GM19238 (cell line): ENCODE results near the gene TEFM.
"Not testable (repeated sequence)": the region's sequence is repeated elsewhere in the genome, so short reads cannot be mapped to it uniquely, and the experiment has no call there.

Experiments used
- DNase-seq: peaks from one replicate; pipeline ENCODE4 v3.0.0; 2011; ENCODE audit warnings: low spot score; ENCODE audit not compliant: insufficient read length

The TEFM gene

DNA sequence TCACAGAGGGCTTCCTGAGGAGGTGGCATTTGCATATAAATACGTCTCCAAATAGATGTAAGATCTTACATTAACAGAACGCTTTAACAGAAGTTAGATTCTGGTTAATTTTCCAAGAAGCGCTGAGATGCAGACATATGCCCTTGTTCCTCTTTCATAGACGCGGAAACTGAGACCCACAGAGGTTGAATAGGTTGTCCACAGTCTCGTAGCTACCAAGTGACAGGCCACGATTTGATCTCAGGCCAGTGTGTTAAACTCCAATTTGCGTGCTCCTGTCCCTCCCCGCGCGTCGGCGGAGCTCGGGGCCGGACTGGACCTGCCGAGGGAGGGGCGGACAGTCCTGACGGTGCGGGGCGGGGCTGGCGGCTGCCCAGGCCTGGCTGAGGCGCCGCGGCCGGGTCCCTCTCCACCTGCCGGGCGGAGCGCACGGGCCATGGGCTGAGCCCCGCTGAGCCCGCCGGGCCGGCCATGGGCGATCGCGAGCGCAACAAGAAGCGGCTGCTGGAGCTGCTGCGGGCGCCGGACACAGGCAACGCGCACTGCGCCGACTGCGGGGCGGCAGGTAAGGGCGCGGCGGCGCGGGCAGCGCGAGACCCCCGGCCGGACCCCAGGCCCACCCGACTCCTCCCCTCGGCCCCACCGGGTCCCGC, 15.6 kb upstream of the TEFM start, which contains the start of gene ADAP2:
Gene ADAP2 (plus strand): TSS at position 402 of the 653 bp plus-strand sequence. CDS start 70 bp downstream, at position 472.
- DNase-seq, result no peak

DNA sequence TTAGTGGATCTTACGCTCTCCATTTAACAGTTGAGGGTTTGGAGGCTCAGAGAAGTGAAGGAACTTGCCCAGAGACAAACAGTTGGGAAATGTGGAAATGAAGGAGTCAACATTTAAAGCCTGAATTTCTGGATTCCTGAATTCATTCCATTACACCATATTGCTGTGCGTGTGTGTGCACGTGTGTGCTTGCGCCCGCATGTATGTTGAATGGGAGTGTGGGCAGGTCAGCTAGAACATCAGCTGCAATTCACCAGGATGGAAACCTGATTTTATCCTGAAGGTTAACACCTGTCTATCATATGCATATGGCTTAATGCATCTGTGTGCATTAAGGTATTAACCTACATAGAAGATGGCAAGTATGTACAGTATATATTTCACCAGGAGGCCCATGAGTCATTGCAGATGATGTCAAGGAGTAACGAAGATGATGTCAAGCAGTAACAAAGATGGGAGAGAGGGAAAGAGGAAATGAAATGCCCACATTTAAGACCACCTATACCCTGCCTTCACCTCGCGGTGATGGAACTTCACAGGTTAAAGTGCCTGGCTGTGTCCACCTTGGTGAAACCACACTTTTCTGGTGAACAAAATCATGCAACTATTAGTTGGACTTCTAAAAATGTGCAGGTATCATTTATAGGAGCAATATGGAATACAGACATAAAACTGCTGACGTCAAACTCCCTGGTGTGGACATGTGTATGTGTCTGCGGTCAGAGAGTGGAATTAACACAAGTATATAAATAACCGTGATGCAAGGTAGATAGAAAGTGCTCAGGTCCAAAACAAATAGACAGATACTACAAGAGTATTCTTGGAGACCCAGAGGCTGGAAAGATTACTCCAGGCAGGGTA, 14.9 kb upstream of the TEFM start:
- no peak for DNase-seq

DNA sequence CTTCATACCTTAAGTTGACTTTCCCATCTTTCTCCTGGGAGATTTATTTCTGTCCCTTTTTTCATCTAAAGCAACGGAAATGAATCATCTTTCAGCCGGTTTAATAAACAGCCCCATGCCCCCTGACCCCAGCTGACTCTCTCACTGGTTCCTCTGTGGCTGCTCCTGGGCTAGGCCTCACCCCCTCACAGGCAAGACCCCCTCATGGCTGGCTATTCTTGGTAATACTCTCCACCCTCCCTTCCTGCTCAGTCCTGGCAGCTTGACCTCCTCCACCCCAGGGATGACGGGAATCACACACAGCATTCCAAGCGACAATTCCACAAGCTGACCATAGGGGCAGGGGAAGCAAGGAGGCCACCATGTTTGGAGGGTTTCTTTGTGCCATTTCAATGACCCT, 14.2 kb upstream of the TEFM start:
- no peak for DNase-seq

DNA sequence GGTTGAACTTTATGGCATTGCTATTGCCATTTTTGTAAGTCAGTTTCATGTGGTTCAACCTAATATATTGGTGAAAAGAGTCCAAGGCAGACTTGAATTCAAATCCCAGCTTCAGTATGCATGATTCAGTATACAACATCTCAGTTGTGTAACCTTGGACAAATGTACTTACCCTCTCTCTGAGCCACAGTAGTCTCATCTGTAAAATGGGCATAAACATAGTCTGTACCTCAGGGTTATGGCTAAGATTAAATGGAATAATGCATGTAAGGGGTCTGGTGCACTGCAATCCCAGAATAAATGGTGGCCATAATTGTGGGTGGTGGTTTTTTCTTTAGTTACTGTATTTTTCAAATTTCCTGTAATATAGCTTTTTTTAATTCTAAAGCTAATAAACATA, 11.0 kb upstream of the TEFM start:
- DNase-seq, result no peak

DNA sequence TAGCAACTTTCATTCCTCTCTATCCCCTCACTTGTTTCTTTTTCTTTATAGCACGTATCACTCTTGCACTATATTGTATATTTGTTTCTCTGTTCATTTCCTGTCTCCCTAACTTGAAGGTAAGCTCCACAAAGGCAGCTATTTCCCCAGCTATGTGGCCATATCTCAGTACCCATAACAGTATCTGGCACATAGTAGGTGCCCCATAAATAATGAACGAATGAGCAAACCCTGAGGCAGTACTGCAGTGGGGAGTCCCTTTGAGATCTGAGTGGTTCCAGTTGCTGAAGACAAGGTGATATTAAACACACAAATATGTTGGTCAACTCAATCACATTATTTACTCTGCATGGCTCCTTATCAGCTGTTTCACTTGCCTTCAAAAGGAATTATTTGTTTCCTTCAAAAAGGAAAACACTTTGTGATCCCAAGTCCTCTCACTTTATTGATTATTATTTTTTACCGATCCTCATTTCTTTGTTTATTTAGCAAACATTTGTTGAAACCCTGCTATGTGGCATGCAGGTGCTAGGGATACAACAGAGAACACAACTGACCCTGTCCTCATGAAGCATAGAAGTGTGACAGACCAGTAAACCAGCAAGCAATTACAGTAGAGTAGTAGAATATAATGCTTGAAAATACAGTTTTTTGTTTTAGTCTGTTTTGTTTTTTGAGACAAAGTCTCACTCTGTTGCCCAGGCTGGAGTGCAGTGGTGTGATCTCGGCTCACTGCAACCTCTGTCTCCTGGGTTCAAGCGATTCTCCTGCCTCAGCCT, 10.0 kb upstream of the TEFM start:
- DNase-seq, result no peak

DNA sequence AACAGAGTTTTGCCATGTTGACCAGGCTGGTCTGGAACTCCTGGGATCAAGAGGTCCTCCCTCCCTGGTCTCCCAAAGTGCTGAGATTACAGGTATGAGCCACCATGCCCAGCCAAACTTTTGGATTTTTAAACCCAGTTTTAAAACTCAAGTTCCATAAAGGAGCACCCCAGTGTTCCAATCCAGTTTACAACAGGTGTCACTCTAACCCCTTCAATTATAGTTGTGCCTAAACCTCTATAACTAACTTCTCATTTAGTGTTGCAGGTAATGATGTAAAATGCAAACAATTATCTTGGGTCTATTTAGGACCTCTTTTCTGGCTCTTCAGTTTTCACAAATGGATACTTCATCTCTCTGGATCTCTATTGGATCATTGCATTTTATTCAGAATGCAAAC, 7.9 kb upstream of the TEFM start:
- DNase-seq, result no peak

DNA sequence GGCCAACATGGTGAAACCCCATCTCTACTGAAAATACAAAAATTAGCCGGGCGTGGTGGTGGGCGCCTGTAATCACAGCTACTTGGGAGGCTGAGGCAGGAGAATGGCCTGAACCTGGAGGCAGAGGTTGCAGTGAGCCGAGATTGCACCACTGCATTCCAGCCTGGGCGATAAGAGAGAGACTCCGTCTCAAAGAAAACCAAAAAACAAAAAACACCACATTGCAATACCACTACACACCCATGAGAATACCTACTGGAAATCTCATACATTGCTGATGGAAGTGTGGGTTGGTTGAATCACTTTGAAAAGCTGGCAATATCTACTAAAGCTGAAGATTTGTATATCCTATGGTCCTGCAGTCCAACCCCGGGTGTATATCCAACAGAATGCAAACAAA, 4.1 kb upstream of the TEFM start:
- not testable (repeated sequence) for DNase-seq

DNA sequence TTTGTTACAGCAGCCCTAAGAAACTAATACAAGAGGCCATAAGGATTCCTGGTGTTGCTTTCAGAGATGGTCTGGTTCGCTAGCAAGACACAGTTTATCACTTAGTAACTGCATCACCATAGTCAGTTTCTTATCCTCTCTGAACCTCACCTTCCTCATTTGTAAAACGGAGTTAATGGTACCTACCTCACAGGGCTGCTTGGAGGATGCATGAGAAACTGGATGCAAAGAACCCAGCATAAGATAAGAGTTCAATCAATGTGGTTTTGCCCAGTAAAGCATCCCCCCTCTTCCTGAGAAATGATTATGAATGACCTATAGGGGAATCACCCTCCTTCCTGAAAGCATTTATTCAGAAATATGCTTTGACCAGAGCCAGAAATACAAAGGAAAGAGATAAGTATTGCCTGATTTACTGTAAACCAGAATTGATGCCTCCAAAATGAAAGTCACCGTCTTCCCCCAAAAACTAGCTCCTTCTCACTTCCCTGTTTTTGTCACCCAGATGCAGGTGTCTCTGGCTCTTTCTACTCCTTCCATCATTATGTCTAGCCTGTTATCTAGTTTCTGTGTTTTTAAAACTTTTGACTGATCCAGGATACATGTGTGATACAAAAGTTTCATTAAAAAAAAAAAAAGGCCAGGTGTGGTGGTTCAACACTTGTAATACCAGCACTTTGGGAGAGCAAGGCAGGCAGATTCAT, 2.8 kb upstream of the TEFM start:
- no peak for DNase-seq

DNA sequence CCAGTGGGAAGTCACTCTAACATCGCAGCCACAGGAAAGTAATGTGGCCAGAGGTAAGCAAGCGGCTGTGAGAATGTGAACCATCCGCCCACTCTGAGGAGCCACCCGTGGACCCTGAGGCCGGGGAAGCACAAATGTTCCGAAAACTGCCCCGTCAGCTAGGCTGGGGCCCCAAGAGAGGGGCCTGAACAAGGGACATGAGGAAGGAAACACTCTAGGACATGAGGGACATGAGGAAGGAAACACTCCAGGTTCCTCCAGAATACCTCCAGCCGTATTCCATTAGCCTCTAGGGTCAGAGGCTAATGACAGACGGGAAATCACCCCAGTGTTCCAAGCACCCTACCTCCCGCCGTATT, 317 bp downstream of the TEFM start:
- DNase-seq, result no peak

DNA sequence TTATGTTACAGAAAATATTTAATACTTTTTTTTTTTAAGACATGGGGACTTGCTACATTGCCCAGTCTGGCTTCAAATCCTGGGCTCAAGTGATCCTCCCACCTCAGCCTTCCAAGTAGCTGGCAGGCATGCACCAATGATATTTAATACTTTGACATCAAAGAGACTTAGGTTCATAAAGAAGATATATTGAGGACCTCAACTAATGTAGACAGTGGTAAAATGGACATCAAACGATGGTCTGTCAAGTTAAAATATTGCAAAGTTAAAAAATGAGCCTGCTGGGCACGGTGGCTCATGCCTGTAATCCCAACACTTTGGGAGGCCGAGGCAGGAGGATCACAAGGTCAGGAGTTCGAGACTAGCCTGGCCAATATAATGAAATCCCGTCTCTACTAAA, 8.7 kb downstream of the TEFM start:
- DNase-seq, result no peak

DNA sequence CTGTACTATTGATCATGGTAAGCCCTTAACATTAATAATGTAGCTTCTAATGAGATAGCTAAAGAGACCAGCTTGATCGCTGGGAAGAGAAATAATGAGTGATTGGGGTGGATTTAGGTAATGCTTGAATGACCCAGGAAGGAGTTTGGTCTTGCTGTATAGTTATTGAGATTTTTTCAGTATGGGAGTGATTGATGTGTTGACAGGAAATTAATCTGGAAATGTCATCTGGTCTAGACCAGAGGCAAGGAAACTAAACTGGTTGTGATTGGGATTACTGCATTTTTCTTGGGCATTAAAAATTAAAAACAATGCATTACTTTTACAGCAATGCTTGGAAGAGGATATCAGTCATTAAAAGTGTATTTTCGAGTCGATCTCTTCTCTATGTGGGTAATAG, 11.8 kb downstream of the TEFM start:
- no peak for DNase-seq

DNA sequence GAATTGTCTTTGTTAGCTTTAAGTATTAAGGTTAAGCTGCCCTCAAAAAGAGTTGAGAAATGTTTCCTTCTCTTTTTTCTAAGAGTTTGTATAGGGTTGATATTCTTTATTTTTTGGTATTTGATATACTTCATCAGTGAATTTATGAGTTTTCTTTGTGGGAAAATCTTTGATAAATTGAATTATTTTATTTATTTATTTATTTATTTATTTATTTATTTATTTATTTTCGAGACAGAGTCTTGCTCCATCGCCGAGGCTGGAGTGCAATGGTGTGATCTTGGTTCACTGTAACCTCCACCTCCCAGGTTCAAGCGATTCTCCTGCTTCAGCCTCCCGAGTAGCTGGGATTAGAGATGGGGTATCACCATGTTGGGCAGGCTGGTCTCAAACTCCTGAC, 19.9 kb downstream of the TEFM start:
- DNase-seq, result no peak

DNA sequence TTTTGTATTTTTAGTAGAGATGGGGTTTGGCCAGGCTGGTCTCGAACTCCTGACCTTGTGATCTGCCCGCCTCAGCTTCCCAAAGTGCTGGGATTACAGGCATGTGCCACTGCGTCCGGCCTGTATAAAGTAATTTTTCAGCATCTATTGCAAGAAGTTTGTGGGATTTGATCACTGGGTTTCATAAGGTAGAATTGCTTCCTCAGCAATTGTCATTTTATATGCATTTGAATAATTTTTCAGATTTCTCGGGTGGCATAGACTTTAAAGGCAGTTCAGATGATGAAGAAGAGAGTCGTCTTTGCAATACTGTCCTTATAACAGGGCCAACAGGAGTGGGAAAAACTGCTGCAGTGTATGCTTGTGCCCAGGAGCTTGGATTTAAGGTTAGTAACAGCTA, 37.0 kb downstream of the TEFM start:
- DNase-seq, result no peak

DNA sequence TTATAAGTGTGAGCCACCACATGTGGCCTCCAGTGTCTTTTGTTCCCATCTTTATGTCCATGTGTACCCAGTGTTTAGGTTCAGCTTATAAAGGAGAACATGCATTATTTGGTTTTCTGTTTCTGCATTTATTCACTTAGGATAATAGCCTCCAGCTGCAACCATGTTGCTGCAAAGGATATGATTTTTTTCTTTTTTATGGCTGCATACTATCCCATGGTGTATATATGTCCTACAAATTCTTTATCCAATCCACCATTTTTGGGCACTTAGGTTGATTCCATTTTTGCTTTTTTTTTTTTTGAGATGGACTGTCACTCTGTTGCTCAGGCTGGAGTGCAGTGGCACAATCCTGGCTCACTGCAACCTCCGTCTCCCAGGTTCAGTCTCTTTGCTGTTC, 41.4 kb downstream of the TEFM start:
- DNase-seq, result no peak

DNA sequence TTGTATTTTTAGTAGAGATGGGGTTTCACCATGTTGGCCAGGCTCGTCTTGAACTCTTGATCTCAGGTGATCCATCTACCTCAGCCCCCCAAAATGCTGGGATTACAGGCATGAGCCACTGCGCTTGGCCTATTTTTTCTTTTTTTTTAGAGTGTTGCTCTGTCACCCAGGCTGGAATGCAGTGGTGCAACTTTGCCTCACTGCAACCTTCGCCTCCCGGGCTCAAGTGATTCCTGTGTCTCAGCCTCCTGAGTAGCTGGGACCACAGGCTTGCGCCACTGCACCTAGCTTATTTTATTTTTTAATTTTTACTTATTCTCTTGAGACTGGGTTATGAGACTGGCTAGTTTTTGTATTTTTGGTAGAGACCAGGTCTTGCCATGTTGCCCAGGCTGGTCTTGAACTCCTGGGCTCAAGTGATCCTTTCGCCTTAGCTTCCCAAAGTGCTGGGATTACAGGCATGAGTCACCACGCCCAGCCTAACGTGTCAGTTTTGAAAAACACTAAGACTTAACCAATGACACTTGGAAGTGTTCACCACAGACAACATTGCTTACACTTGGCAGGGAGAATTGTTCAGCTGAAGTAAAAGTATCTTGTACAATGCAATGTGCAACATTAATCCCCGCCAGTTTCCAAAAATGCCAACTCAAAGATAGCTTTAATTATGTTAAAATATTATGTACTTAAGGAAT, 47.3 kb downstream of the TEFM start:
- no peak for DNase-seq

DNA sequence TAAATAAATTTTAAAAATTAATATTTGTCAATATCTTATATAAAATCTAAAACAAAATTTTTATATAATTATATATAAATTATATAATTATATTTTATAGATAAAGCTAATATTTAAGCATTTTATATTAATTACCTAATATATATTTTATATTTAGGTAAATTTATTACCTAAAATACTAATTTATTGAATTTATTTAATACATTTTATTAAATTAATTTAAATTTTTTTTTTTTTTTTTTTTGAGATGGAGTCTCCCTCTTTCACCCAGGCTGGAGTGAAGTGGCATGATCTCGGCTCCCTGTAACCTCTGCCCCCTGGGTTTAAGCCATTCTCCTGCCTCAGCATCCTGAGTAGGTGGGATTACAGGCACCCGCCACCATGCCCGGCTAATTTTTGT, 51.9 kb downstream of the TEFM start:
- DNase-seq, result no peak
